GM12878 (cell line): ENCODE data around the gene ZNF717. TPM values are rescaled to one million over a fixed set of nuclear protein-coding genes. Genes with fewer than 3 reads are reported as not detected.
"Not testable (repeated sequence)": the region's sequence is repeated elsewhere in the genome, so short reads cannot be mapped to it uniquely, and the experiment has no call there.

Source experiments
- ATAC-seq: fragments of 200-7000 bp; cut with Tn5 transposase; 3 replicates; pipeline ENCODE4 v1.9.1; 2020; ENCODE audit warnings: mild to moderate bottlenecking, moderate library complexity
- BruUV-seq: library from RNA; stranded (reverse); fragments of 400-500 nt; replicated peaks from 2 replicates; lab custom pipeline; 2021; lab: Mats Ljungman, UMichigan
- CTCF ChIA-PET: fragments of 300-600 bp; sonication (Branson Sonifier 250); formaldehyde crosslinking; extraction: SDS; loops from one replicate; lab custom pipeline; 2021; ENCODE audit warnings: inconsistent platforms; lab: Yijun Ruan, JAX
- POLR2A ChIA-PET: fragments of 350-600 bp; formaldehyde crosslinking; extraction: SDS; loops from one replicate; lab custom pipeline; 2021; ENCODE audit warnings: inconsistent platforms; lab: Charles Lee
- RAD21 ChIA-PET: fragments of 300-600 bp; sonication (Branson Sonifier 250); formaldehyde crosslinking; loops from one replicate; lab custom pipeline; 2023; ENCODE audit warnings: antibody characterized with exemption; ENCODE audit not compliant: unreplicated experiment; lab: Charles Lee
- SMC1A ChIA-PET: fragments of 300-600 bp; sonication (Branson Sonifier 250); formaldehyde crosslinking; loops from one replicate; lab custom pipeline; 2023; ENCODE audit not compliant: unreplicated experiment, uncharacterized antibody; lab: Charles Lee
- DNase-seq: peaks from one replicate; pipeline ENCODE4 v3.0.0-alpha.2; 2011; ENCODE audit warnings: low read depth, low spot score
- FAIRE-seq: peaks from 3 replicates; lab custom pipeline; 2011; peaks lifted over from hg19 to GRCh38; lab: Jason Lieb, UNC
- H2AFZ ChIP-seq: 2 replicates; pipeline ENCODE4 v1.6.0; 2011; ENCODE audit warnings: low read depth, low read length, control low read depth; ENCODE audit not compliant: control insufficient read depth
- H3K27ac ChIP-seq: 2 replicates; pipeline ENCODE4 v1.5.1; 2011; ENCODE audit warnings: control low read depth; ENCODE audit not compliant: control insufficient read depth, insufficient read depth
- H3K27me3 ChIP-seq, 2 experiments: replicated peaks in 1 of 2; 2 replicates each; pipeline versions ENCODE4 v1.6.0 to v1.6.1; 2011; ENCODE audit warnings: low read length in 1 of 2; ENCODE audit not compliant: control insufficient read depth in 2 of 2, insufficient read depth in 2 of 2
- H3K36me3 ChIP-seq, 2 experiments: 2 replicates each; pipeline ENCODE4 v1.5.1; 2011; ENCODE audit warnings: low read length in 1 of 2; ENCODE audit not compliant: control insufficient read depth in 2 of 2, insufficient read depth in 2 of 2
- H3K4me1 ChIP-seq: 2 replicates; pipeline ENCODE4 v1.6.1; 2011; ENCODE audit warnings: mild to moderate bottlenecking, low read length, moderate library complexity, mixed read lengths; ENCODE audit not compliant: control insufficient read depth, insufficient read depth
- H3K4me2 ChIP-seq: 2 replicates; pipeline ENCODE4 v1.6.0; 2011; ENCODE audit warnings: control low read depth; ENCODE audit not compliant: control insufficient read depth, insufficient read depth
- H3K4me3 ChIP-seq: fragments of 200-600 bp; sonication (generic); 2 replicates; pipeline ENCODE4 v1.5.1; 2016
- H3K79me2 ChIP-seq: 2 replicates; pipeline ENCODE4 v1.6.0; 2011; ENCODE audit warnings: low read length; ENCODE audit not compliant: control insufficient read depth, insufficient read depth
- H3K9ac ChIP-seq: 2 replicates; pipeline ENCODE4 v1.8.0; 2011; ENCODE audit warnings: low read length, control low read depth, mixed read lengths; ENCODE audit not compliant: control insufficient read depth, insufficient read depth
- H3K9me3 ChIP-seq: replicated peaks from 3 replicates; pipeline ENCODE4 v1.5.1; 2011; ENCODE audit warnings: mild to moderate bottlenecking, low read length; ENCODE audit not compliant: control insufficient read depth, insufficient read depth
- H4K20me1 ChIP-seq: 2 replicates; pipeline ENCODE4 v1.6.0; 2011; ENCODE audit not compliant: control insufficient read depth, insufficient read depth
- WGBS: methylation state at CpG from one replicate; pipeline ENCODE4 v1.1.6; 2016; ENCODE audit warnings: low lambda C conversion rate; ENCODE audit not compliant: insufficient replicate concordance, insufficient coverage; ENCODE audit errors: missing lambda C conversion rate; 5-methylcytosine and 5-hydroxymethylcytosine counted together
- in situ Hi-C: fragments of 300-500 bp; cut with MboI; formaldehyde crosslinking; loops from 9 replicates; pipeline ENCODE4 v1.14.3; 2018; ENCODE audit warnings: mixed read lengths
- intact Hi-C: fragments of 100-400 bp; cut with micrococcal nuclease; formaldehyde crosslinking; loops from one replicate; pipeline ENCODE4 v1.14.2; 2022; ENCODE audit not compliant: unreplicated experiment
- polyA plus RNA-seq, 11 experiments: library from polyadenylated mRNA; depleted of rRNA in 4 of 11; unstranded in 6 of 11; stranded (reverse) in 5 of 11; fragments of >200 nt; fragmentation: Nextera tagmentation in 4 of 11; fragmentation: Illumina TruSeq in 1 of 11; extraction: Ambion mirVana in 4 of 11; extraction: Trizol in 1 of 11; gene quantifications; 1 replicate in 1 of 11; 2 replicates in 10 of 11; pipeline versions ENCODE4 v1.2.1 to v1.2.3, GENCODE V29; 2011 to 2016; ENCODE audit warnings: inconsistent platforms in 2 of 11, missing spikeins in 2 of 11, low read depth in 1 of 11
- total RNA-seq, 4 experiments: library from RNA; depleted of rRNA in 3 of 4; stranded (reverse); fragments of >200 nt in 3 of 4; fragmentation: Illumina TruSeq in 1 of 4; extraction: Trizol in 1 of 4; gene quantifications; 2 replicates each; pipeline versions ENCODE4 v1.2.1 to v1.2.3, GENCODE V29; 2013 to 2021

The ZNF717 gene
- total and polyA plus RNA-seq, 10 of the 15 experiments (the other 5 are each of a cell fraction or from before 2014, with no cell fraction given): 2.8 to 25.9 (median 8.7) TPM

GRCh38 chr3:75777742-75778141 lies 7.6 kb downstream of the ZNF717 start:
- H3K27ac ChIP-seq, CTCF ChIA-PET, H3K4me1 ChIP-seq, FAIRE-seq, H4K20me1 ChIP-seq, in situ Hi-C loops, DNase-seq, RAD21 ChIA-PET, H3K4me3 ChIP-seq, H3K79me2 ChIP-seq, H3K27me3 ChIP-seq, H3K4me2 ChIP-seq, intact Hi-C loops, BruUV-seq, SMC1A ChIA-PET, H3K9ac ChIP-seq, H2AFZ ChIP-seq, POLR2A ChIA-PET, ATAC-seq: not testable (repeated sequence)
- 94% methylated on average over 11 of the region's 11 CpGs for WGBS
- Histone ChIP-seq H3K36me3 (peaks cover 0 to 10% of the 10 kb centered on the region in 2 experiments; a peak in 1 of 4 replicates), H3K9me3 (peaks cover 22% of the 10 kb centered on the region)

GRCh38 chr3:75771631-75772030 lies 13.7 kb downstream of the ZNF717 start:
- H3K4me3 ChIP-seq, H3K4me2 ChIP-seq, intact Hi-C loops, H2AFZ ChIP-seq, H3K4me1 ChIP-seq, H3K36me3 ChIP-seq, H3K9ac ChIP-seq, ATAC-seq, H3K27ac ChIP-seq, H4K20me1 ChIP-seq, H3K79me2 ChIP-seq, RAD21 ChIA-PET, H3K27me3 ChIP-seq, DNase-seq, POLR2A ChIA-PET, in situ Hi-C loops, BruUV-seq, FAIRE-seq, CTCF ChIA-PET, SMC1A ChIA-PET: not testable (repeated sequence)
- H3K9me3 ChIP-seq: peaks cover 27% of the 10 kb centered on the region
- 78% methylated on average over 10 of the region's 10 CpGs for WGBS
